ENCODE data around the gene SULT1B1.

SULT1B1 gene

GRCh38 chr4:69748173-69748572 lies 12.2 kb downstream of the SULT1B1 start:
- no peak for DNase-seq

DNA sequence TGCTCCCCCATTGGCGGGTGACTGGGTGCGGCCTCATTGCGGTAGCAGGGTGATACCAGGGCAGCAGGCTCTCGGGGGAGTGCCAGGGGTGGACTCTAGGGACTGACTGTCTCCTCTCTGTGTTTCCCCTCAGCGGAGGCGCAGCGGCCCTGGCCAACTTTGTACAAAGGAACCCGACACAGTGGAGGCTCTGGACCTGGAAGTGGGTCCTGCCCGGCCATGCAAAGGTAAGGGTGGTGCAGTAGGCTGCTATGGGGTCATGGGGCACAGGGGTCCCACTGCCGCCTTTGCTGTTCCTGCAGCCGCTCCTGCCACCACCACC lies 16.3 kb downstream of the SULT1B1 start:
- DNase-seq, result no peak

- no peak for DNase-seq
Observed at GRCh38 chr4:69743476-69744156, 16.8 kb downstream of the SULT1B1 start.

- DNase-seq, result no peak
Observed at GRCh38 chr4:69742596-69742995, 17.8 kb downstream of the SULT1B1 start.

- DNase-seq, result no peak
Observed at GRCh38 chr4:69738872-69739271, 21.5 kb downstream of the SULT1B1 start.

GRCh38 chr4:69735119-69735518 lies 25.3 kb downstream of the SULT1B1 start:
- DNase-seq, result no peak

- DNase-seq, result no peak
Observed at GRCh38 chr4:69731847-69732246, 28.6 kb downstream of the SULT1B1 start.

DNA sequence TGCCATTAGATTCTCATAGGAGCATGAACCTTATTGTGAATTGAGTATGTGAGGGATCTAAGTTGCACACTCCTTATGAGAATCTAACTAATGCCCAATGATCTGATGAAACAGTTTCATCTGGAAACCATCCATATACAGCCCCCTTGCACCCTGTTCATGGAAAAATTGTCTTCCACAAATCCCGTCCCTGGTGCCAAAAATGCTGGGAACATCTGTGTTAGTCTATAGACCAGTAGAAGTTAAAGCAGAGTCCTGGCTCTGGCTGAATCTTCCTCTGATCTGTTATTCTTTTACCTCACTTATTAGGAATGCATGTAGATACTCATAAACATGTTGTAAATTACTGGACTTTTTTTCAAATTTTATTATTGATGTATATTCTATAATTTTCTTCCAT lies 29.2 kb downstream of the SULT1B1 start:
- no peak for DNase-seq

DNA sequence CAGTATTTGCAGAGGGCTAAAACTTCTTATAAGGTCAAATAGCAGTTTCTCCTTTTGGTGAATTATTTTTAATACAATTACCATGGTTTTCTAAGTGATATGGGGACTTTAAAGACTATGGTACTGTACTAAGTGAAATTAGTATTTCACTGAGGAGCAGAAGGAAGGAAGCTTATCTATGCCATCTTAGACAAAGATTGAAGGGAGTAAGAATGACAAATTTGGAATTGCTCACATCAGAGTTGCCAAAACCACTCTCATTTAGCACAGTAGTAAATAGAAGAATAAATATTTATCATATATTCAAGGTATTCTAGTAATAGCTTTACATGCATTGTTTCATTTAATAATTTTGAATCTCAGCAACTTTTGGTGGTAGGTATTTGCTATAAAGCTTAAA lies 30.4 kb downstream of the SULT1B1 start:
- no peak for DNase-seq

- DNase-seq, result no peak
Observed at GRCh38 chr4:69727926-69728325, 32.5 kb downstream of the SULT1B1 start.

- no peak for DNase-seq
Observed at GRCh38 chr4:69727426-69727825, 33.0 kb downstream of the SULT1B1 start.

- no peak for DNase-seq
Observed at GRCh38 chr4:69726971-69727370, 33.4 kb downstream of the SULT1B1 start.

DNA sequence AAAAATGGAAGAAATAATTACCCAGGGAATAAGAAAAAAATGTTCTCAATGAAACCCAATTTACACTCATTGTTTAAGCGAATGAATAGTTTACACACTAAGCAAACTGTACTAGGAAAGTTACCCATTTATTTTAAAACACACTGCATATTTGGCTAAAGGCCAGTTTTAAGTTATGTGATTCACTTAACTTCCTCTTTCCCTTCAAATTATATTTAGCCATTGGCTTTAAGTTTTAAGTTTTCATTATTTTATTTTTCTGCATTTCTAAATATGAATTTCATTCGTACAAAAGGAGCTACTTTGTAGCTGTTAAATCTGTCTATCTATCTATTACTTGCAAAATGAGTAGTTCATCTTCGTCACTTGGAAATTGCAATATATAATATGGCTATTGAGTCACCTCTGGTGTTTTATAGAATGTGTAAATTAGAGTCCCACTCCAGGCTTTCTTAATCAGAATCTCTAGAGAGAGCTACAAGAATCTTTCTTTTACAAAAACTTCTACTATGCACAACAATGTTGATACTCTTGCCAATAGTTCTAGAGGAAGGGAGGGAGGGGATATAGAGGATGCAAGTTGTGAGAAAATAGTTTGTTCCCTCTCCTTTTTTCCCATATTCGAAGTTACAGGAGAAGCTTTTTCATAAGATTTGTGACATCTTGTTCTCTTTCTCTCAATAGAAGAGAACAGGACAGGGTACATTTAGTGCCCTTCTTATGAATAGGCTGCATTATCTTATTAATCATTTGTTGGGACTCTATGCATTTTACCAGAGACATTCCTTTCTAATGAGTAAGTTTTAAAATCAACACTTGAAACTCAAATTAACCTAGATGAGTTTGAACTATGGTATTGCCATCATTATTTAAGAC lies 41.8 kb downstream of the SULT1B1 start:
- DNase-seq, result peak; percentile 67

- no peak for DNase-seq
Observed at GRCh38 chr4:69717778-69718177, 42.6 kb downstream of the SULT1B1 start.

DNA sequence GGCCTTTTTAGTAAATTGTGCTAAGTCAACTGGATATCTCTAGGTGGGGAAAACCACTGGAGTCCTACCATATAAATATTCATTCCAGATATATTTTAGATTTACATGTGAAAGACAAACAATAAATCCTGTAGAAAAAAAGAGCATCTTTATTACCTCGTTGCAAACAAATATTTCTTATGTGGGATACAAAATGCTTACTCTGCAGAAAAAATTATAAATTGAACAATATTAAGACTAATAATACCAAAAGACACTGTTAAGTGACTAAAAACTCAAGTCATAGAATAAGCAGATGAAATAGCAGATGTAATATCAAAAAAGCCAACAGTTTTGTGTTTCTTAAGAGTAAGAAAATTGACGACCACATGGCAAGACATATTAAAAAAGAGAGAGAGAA lies 43.8 kb downstream of the SULT1B1 start:
- DNase-seq, result no peak

DNA sequence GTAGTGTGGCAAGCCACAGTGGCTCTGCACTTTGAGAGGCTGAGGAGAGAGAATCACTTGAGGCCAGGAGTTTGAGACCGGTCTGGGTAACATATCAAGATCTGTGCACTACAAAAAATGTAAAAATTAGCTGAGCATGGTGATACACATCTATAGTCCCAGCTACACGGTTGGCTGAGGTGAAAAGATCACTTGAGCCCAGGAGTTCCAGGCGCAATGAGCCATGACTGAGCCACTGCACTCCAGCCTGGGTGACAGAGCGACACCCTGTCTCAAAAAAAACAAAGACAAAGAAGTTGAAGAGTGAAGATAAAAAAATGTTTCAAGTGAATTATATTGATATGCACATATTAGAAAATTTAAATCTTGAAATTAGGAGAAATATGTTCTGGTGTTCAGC lies 46.3 kb downstream of the SULT1B1 start:
- DNase-seq, result no peak

DNA sequence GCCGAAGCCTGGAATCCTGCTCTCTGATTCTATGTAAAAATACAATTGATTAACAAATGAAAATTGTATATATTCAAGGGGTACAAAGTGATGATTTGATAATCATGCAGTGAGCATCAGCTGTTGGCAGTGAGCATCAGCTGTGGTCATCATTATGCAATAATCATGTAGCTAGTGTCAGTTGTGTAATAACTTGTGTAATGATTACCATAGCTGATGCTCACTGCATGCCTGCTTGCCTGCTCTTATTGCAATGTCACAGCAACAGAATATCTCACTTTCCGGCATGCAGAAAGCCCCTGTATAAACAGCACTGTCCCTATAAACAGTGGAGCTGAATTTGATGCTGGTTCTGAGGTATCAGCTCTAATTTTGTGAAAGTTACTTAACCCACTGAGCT lies 46.8 kb downstream of the SULT1B1 start:
- DNase-seq, result peak; percentile 10

GRCh38 chr4:69710580-69710979 lies 49.8 kb downstream of the SULT1B1 start:
- no peak for DNase-seq

DNA sequence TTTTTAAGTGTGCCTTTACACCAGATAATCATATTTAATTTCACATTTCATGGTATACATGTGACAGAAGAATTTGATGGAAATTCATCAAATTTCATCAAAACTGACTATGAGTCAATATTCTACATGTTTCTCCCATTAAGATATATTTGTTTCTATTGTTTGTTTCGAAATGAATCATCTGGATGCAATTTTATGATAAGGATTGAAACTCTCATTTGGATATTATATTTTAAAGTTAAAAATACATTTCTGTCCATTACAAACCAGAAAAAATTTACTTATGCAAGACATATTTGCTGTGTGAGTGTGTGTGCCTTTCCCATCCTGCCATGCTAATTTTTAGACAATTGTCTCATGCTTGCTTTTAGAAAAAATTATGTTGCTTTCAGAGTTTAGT lies 52.2 kb downstream of the SULT1B1 start:
- DNase-seq, result no peak

DNA sequence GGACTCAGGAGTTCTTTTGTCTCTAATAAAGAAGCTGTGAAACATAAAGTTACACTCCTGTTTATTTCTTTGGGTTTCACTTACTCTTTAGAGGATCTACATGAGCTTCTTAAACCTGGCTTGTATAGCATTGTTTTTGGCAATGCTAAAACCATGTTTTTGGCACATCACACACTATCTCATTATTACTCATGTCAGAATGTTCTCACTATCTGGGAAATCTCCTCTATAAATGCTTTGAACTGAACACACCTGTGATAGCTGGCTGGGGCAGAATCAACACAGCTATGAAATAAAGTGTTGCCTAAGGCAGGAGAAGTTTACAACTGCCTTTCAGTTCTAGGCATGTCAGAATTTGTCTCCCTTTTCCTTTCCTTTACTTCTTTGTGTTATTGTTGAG lies 52.6 kb downstream of the SULT1B1 start:
- no peak for DNase-seq

DNA sequence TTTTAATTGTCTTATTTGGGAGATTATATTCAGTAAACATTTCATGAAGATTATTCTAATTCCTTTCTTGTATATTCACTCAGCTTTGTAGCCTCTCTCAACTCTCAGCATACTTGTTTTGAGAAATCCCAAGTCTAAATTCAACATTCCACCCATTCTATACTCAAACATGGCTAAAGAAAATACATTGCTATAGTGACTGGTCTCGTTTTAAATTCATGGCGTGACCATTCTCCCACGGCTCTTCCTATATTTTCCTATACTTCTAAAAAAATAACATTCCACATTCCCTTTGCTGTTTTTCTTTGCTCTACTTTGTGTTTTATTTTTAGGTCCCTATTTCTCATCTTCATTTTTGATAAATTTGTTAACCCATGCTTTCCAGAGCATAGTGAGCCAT lies 58.2 kb downstream of the SULT1B1 start:
- DNase-seq, result no peak

- no peak for DNase-seq
Observed at GRCh38 chr4:69701696-69702095, 58.7 kb downstream of the SULT1B1 start.

DNA sequence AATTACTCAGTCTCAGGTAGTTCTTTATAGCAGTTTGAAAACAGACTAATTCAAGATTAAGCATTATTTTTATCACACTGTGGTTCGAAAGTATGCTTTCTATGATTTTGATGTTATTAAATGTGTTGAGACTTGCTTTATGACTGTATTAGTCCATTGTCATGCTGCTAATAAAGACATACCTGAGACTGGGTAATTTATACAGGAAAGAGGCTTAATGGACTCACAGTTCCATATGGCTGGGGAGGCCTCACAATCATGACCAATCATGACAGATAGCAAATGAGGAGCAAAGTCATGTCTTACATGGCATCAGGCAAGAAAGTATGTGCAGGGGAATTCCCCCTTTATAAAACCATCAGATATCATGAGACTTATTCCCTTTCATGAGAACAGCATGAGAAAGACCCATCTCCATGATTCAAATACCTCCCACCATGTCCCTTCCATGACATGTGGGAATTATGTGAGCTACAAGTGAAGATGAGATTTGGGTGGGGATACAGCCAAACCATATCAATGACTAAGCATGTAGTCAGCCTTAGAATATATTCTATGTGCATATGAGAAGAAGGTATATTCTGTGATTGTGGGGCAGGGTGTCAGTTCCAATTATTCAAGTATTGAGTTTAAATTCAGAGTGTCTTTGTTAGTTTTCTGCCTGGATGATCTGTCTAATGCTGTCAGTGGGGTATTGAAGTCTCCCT lies 62.7 kb downstream of the SULT1B1 start:
- DNase-seq, result no peak

- DNase-seq, result peak; percentile 68
Observed at GRCh38 chr4:69689599-69689998, 70.8 kb downstream of the SULT1B1 start.

All from OCI-M1 (cell line).